Medulla oblongata (tissue), 1 donor: Measurements from ENCODE around the gene MMP23B.
"Not testable (repeated sequence)": the region's sequence is repeated elsewhere in the genome, so short reads cannot be mapped to it uniquely, and the experiment has no call there.

Experiments
- DNase-seq: peaks from one replicate; pipeline ENCODE4 v3.0.0-alpha.2; 2015; ENCODE audit errors: extremely low spot score

The MMP23B gene

DNA sequence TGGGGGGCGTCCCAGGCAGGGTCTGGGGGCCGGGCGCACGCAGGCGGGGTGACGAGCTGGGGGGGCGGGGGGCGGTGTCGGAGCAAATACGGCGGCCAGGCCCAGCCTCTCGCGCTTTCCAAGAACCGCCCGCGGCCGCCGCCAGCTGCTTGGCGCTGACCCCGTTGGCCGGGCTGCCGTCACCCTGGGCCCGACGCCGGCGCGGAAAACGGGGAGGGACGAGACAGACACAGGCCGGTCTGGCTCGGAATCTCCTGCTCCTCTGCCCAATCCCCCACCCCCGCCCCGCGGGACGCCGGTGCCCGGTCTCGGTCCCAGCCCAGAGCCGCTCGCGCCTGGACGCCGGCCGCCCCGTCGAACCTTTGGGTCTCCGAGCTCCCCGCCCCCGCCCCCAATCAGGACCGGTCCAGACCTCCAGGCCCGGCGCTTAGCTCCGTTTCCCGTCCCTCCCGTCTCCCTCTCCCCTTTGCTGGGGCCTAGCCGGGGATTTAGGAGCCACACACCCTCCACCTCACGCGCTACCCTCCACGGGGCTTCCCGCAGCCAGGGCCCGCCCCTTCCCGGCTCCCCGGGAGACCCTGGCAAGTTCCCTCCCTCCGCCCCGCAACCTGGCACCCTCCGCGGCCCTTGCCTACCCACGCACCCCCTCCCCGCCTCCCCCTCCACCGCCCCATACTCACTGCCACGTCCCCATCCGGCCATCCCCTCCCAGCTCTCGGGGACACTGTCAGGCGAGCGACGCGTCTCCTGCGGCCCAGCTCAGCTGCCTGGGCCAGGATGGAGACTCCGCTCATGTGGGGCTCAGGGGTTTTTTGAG lies 800 bp upstream of the MMP23B start:
- peak; percentile 24 for DNase-seq

DNA sequence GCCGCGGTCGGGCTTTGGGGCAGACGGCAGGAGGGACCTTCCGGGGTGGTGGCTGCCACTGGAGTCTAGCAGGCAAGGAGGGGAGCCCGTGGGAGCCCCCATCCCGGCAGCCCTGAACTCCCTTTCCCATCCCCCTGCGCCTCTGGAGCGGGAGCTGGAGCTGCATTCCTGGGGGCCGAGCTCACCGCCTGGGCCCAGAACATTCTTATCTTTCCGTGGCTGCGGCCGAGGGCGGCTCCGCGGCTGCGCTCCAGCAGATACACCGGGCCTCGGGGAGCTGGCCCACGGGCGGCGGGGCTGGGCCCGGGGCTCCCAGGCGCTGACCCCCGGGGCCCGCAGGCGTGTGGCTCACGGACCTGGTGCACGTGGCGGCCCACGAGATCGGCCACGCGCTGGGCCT lies 1.4 kb downstream of the MMP23B start:
- DNase-seq = not testable (repeated sequence)

DNA sequence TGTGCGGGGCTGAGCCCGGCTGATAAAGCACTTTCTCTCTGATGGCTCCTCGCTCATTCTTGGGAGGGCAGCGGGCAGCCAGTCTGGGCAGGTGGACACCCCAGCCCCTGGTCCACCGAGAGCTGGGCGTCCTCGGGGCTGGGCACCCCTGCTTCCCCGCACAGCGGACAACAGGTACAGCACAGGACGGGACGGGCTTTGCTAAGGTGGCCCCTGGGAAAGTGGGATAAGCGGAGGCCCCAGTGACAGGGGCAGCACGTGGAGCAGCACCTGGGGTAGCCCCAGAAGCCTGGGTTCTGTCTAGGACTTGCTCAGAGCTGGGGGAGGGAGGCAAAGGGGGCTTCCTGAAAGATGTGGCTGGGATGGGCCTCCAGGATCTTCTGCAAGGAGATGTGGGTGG lies 2.6 kb downstream of the MMP23B start:
- not testable (repeated sequence) for DNase-seq

DNA sequence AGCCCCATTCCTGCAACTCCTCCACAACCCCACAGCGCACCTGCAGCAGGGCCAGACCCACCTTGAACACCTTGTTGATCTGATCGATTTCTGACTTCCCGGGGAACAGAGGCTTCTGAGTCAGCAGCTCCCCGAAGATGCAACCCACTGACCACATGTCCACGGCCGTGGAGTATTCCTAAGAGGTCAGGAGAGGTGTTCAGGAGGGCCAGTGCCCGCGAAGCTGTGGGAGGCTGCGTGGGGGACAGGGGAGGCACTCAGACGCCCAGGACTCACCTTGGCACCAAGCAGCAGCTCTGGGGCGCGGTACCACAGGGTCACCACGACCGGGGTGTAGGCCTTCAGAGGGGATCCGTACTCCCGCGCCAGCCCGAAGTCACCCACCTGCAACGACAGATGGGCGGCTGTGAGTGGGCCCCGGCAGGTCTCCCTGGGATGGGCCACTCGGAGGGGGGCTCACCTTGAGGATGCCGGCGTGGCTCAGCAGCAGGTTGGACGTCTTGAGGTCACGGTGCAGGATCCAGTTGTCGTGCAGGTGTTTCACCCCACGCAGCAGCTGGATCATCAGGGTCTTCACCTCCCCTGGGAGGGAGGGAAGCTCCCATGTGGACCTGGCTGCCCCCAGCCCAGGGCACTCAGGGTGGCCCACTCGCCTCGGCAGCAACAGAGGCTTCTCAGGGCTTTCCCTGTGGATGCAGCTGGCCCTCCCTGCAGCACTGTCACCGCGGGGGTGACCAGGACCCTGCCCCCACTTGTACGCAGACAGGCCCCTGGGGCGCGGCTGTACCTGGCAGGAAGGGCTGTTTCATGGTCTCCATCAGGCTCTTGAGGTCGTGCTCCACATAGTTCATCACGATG lies 4.9 kb downstream of the MMP23B start:
- not testable (repeated sequence) for DNase-seq

DNA sequence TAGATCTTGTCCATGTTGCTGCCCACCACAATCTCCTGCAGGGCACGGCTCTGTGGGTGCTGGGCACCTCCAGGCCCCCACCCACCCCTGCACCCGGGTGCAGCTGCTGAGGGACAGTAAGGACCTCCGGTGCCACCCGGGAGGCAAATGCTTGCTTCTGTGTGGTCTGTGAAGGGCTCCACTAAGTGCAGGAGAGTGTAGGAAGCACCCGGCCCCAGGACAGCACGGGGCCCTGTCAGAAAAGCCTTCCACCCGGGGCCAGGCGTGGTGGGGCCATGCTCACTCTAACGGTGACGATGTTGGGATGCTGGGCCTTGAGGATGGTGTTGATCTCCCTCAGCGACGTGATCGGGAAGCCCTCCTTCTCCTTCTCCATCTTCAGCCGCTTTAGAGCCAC lies 5.5 kb downstream of the MMP23B start:
- DNase-seq = not testable (repeated sequence)

DNA sequence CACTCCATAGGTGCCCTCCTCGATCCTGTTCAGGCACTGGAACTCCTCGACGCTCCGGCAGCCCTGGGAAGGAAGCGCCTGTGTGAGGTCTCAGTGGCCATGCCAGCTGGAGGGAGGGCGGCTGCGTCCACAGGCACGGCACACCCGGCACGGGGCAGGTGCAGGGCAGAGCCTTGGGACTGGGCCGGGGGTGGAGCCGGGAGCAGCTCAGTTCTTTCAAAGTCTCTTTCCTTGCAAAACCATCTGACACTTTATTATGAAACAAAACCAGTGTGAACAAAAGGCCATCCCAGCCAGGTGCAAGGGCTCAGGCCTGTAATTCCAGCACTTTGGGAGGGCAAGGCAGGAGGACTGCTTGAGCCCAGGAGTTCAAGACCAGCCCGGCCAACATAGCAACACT lies 6.6 kb downstream of the MMP23B start:
- DNase-seq = not testable (repeated sequence)

DNA sequence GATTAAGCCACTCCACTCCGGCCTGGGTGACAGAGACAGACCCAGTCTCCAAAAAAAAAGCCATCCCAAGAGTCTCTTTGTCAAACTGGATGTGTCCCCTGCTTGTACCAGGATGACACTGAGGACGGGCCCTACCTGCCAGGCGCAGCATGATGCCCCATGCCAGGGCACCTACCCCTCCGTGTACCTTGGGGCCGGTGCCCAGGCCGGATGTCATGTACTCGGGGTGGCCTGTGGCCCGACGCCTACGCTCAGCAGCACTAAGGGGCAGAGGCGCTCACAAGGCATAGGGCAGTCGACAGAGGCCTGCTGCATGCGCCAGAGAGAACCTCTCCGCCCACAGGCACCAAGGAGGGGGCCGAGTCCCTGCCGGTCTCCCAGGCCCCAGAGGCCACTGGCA lies 7.4 kb downstream of the MMP23B start:
- not testable (repeated sequence) for DNase-seq

DNA sequence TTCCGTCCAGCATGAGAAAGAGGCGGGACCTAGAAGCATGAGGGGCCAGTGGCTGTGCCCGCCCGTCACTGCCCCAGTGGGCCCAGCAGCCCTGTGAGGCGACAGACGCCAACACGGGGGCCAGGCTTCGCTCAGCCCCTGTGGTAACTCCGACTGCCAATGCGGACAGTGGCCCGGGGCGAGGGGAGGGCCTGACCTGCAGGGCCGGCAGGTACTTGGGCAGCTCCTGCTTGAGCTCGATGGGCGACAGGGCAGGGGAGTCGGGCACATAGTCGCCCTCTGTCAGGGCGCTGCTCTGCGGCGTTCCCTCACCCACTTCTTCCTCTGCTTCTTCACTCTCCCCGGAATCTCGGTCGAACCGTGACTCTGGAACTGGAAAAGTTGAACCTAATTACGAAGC lies 8.1 kb downstream of the MMP23B start:
- DNase-seq = not testable (repeated sequence)

DNA sequence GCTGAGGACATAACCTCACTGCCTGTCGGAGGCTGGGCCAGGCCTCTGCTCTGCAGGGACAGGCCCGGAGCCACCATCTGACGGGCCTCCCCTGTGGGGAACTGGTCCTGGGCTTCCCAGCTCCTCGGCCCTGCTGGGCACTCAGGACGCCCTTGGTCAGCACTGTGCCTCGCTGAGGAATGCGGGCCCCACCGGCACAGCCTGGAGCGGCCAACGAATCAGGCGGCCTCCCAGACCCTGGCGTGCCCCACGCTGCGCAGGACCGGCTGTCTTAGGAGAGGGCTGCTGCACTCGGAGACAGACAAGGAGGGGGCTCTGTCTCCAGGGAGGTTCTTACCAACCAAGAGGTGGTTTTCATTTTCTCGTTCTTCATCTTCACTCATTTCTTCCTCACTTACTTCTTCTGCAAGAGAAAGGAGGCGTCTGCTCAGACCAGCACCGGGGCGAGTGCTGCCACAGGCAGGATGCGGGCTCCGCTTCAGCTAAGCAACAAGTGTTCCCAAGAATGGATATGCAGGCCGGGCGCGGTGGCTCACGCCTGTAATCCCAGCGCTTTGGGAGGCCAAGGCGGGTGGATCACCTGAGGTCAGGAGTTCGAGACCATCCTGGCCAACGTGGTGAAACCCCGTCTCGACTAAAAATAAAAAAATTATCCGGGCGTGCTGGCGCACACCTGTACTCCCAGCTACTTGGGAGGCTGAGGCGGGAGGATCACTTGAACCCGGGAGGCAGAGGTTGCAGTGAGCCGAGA lies 8.9 kb downstream of the MMP23B start:
- not testable (repeated sequence) for DNase-seq

DNA sequence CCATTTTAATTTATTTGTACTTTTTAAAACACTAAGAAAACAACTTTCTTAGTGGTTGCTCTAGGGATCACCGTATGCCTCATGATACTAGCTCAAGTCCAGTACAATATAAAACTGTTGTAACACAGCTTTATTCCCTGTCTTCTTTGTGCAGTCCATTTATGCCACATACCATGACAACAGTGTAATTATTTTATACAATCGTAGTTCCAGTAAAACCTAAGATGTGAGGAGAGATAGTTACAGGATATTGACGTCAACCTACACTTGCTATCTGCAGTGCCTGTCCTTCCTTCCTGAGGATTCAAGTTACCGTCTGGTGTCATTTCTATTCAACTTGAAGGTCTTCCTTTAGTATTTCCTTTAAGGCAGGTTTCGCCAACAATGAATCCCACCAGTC lies 14.4 kb downstream of the MMP23B start:
- not testable (repeated sequence) for DNase-seq

DNA sequence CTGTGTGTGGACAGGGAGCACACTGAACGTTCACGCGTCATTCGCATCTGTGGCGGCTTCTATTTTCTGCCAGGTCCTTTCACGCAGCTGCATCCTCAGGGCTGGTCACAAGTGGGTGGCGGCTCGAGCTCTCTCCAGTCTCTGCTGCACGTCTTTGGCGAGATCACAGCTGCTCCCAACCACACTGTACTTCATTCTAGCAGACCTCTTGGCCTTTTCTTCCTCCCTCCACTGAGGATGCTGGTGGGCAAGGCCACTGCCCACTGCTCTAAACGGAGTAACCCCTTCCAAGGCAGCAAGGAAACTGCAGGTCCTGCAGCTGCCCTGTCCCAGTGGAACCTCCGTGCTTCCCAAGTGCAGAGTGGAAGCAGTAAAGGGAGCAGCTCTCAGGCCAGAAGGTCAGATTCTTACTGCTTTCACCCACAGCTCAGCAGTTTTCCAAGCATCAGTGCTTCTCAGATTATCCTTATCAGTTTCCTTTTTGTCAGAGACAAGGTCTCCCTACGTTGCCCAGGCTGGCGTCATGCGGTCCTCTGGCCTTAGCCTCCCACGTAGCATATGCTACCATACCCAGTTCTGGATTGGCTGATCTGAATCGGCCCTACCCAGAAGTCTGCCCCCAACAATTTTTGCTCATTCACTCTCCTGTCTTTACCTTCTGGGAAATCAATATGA lies 15.7 kb downstream of the MMP23B start:
- DNase-seq = not testable (repeated sequence)

DNA sequence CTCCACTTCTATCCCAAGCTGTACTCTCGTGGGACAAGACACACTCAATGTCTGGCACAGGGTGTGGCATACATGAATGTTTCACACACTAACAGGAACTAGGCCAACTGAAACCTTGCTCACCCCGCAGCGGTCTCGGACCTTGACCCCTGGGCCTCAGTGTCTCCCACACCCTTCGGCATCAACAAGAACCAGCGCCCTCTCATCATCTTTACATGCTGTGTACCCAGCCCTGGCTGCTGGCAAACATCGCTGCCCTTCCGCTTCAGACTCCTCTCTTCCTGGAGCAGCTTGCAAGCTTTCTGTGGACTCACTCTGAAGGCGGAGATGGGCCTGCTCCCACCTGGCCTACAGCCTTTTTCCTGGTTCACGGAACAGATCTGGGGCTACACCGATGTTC lies 16.3 kb downstream of the MMP23B start:
- not testable (repeated sequence) for DNase-seq

DNA sequence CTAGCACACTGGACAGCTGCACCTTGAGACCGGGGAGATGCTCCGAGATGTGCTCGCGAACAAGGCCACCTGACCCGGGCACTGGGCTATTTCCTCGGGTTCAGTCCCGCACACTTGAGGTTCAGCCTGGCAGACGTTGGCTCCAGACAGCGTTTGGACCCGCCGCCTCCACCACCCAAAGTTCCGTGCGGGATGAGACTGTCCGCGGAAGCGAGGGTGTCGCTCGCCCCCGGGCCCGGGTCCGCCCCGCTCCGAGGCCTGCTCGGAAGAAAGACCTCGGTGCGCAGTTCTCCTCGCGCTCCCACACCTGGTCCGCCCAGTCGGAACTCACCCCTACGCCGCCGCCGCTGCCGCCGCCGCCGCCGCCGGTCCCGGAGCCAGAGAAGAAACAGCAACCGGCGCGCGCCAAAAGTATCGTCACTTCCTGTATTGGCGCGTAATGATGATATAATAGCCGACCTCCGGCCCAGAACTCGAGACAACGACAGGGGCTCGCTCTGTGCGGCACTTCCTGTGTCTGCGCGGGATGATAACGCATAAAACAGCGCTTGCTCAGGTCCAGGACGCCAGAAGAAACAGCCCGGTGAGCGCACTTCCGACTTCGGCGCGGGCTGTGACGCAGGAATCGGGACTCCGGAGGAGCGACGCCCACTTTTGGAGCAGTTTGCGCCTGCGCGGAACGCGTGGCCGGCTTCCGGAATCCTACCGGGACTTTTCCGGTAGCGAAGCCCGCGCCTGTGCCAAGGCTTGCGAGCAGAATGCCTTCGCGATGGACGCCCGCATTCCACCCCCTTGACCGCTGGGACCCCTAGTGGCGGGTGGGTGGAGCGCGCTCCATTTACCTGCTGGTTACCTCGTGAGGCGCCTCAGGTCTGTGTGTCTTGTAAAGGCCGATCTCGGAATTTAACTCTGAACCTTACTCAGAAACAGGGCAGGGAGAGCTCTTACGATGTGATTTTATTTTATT lies 26.9 kb downstream of the MMP23B start, which contains the start of gene CDK11B:
CDK11B (minus strand) TSS at position 422 of the 967 bp plus-strand sequence. CDS start 1,519 bp downstream, outside the sequence.
- DNase-seq = peak; percentile 95

DNA sequence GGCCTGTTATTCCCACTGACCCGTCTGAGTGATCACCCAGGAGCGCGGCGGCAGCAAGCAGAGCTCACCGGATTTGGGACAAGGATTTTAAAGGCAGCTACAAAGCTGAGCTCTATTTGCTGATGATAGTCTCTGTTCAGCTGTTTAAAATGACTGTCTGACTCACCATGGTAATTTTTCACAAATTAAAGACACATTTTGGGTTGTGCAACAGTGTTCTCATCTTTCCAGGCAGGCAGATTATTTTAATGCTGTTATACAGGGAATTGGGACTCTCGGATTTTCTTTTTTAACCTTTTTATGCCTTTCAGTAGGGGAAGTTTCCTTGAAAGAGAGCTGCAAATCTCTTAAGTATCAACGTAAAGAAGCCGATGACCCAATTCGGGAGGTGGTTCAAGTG lies 30.4 kb downstream of the MMP23B start:
- not testable (repeated sequence) for DNase-seq

DNA sequence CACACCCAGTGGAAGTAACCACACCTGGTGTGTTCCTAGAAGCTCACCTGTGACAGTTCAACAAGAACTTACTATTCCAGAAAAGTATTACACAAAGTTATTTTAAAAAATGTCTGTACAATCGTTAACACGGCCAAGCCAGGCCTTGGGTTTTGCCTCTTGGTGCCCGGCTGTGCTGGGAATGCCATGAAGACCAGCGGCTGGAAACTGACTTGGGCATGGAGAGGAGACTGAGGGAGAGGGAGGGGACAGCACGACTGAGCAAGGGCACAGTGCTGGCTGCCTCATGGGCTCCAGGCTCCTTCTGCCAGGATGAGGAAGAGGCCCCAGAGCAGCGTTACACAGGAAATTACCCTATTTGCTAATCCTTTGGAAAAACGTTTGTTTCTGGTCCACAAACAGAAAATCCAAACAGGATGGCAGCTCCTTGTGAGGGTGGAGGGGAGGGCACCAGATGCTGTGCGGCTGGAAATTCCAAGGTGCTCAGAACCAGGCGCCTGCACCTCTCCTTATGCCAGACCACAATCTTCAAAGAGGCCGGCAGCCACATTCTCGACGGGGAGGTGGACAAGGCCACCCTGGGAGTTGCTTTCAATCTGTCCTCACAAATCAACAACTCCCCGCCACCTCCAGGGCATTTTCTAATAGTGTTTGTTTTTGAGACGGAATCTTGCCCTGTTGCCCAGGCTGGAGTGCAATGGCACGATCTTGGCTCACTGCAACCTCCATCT lies 31.0 kb downstream of the MMP23B start:
- DNase-seq = not testable (repeated sequence)

DNA sequence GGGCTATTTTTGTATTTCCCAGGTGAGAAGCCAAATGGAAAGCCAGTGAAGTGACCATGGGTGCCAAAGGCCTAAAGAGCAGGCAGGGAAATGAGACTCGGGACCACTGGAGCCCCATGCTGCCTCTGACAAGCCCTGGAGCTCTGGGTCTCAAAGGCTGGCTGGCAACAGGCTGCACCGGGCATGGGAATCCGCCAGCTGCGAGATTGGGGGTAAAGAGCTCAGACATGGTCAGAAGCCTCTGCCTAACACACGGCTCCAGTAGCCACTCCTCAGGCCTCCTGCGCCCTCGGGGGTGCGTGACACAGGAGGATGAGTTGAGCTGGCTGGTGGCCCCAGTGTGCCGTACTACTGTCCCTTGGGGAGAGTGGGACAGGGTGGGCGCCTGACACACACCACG lies 32.3 kb downstream of the MMP23B start:
- not testable (repeated sequence) for DNase-seq

DNA sequence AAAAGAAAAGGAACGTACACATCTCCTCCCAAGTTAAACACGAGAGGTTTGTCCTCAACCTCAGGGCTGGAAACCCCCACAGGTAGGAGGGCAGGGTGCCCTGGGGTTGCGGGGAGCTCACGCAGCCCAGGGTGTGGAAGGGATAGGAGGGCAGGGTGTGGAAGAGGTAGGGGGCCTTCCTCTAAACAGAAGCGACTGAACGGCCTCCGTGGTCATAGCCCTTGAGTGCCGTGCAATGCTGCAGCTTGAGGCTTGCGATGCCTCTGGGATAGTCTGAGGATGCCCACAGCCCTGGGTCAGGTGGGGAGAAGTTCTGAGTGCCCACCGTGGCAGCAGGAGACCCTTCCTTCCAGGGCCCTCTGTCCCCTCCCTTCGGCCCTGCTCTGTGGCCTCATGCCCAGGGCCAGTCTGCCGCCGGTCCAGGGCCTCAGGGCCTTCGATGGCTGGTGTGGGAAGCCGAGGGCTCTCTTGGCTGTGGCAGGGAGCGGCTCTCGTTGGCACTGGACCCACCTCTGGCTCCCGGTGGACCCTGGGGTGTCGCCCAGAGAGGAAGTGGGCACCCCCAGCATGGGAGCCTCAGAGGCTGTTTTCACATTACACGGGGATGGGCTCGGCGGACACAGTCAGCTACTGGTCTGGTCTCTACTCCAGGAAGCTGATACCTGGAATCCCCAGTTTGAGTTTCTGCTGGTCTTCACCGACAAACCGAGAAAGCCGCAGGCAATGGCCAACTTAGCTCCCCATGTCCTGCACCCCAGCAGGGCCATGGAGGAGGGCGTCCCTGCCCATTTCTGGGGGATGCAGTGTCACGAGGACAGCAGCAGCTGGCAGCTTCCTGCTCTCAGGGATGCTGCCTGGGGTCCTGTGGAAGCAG lies 33.2 kb downstream of the MMP23B start:
- no peak for DNase-seq

DNA sequence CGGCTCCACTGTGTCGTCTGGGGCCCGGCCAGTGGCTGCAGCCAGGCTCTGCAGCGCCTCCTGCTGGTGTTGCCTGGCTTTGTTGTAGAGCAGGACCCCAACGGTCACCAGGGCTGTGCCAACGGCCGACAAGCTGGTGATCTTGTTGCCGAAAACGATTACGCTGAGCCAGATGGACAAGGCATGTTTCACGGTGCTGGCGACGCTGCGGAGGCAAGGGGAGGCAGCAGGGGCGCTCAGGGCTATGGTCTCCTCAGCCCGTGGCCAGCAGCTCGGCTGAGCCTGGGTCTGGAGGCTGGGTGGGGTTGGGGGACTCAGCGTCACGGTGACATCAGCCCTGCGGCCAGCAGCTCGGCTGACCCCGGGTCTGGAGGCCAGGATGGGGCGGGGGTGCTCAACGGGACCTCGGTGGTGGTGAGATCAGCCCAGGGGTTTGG lies 33.9 kb downstream of the MMP23B start:
- no peak for DNase-seq
